GM13977 (cell line): ENCODE results near the gene PKD2L1.
"Not testable (repeated sequence)": the region's sequence is repeated elsewhere in the genome, so short reads cannot be mapped to it uniquely, and the experiment has no call there.

ENCODE experiments used
- DNase-seq: peaks from one replicate; pipeline ENCODE4 v3.0.0; 2012; ENCODE audit warnings: low spot score
- in situ Hi-C: fragments of 300-500 bp; cut with MboI; formaldehyde crosslinking; loops from one replicate; pipeline ENCODE4 v1.12.0; 2022; ENCODE audit warnings: low sequenced_read_pairs, low pct_unique_long_range_greater_than_20kb, mixed read lengths, inconsistent platforms; ENCODE audit not compliant: unreplicated experiment
- TF ChIP-seq, protein P1 (sequence below): IDR thresholded peaks from 2 replicates; pipeline ENCODE4 v1.5.1; 2012; ENCODE audit warnings: mild to moderate bottlenecking, control low read depth; ENCODE audit not compliant: insufficient read depth; ENCODE audit errors: extremely low read depth, missing control alignments

Gene PKD2L1

DNA sequence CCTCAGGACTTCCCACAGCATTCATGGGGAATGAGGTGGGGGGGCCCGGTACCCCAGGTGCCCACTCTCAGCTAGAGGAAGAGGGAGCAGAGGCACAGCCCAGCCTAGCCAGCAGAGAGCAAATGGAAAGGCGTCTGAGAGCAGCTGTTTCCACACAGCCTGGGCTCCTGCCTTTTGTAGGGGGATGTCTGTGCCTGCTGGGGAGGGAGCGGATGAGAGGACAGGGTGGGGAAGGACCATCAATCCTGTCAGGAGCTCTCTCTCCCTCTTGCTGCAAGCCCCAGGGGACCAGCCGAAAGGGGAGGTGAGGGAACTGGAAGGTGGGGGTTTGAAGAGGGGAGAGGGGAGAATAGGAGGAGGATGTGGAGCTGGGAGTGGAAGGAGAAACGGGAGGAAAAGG is at the start of gene PKD2L1:
TSS of gene PKD2L1 (minus strand) at position 150 of the 400 bp plus-strand sequence. CDS start at position 25, 125 bp downstream.
- DNase-seq, result no peak
- TF ChIP-seq, protein P1, sequence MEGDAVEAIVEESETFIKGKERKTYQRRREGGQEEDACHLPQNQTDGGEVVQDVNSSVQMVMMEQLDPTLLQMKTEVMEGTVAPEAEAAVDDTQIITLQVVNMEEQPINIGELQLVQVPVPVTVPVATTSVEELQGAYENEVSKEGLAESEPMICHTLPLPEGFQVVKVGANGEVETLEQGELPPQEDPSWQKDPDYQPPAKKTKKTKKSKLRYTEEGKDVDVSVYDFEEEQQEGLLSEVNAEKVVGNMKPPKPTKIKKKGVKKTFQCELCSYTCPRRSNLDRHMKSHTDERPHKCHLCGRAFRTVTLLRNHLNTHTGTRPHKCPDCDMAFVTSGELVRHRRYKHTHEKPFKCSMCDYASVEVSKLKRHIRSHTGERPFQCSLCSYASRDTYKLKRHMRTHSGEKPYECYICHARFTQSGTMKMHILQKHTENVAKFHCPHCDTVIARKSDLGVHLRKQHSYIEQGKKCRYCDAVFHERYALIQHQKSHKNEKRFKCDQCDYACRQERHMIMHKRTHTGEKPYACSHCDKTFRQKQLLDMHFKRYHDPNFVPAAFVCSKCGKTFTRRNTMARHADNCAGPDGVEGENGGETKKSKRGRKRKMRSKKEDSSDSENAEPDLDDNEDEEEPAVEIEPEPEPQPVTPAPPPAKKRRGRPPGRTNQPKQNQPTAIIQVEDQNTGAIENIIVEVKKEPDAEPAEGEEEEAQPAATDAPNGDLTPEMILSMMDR, result no peak
- in situ Hi-C loops, result loop anchor here (10.0 kb wide), 1 partner anchor 185 kb away; the partner anchor contains the start of gene SEC31B

DNA sequence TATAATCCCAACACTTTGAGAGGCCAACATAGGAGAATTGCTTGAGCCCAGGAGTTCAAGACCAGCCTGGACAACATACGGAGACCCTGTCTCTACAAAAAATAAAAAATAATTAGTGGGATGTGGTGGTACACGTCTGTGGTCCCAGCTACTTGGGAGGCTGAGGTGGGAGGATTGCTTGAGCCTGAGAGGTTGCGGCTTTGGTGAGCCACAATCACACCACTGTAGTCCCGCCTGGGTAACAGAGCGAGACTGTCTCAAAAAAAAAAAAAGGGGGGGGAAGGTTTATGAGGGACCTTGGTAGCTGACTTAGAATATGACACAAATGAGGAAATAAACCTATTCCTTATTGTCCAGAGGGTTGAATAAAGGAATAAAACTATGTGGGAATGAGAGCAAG is 47.8 kb upstream of the PKD2L1 start:
- DNase-seq, result peak; percentile 14
- TF ChIP-seq, protein P1, result no peak
- in situ Hi-C loops, result no loop called here

GRCh38 chr10:100376656-100377055 is 46.6 kb upstream of the PKD2L1 start:
- DNase-seq, in situ Hi-C loops: not testable (repeated sequence)

GRCh38 chr10:100374677-100375353 is 44.8 kb upstream of the PKD2L1 start:
- DNase-seq, in situ Hi-C loops: not testable (repeated sequence)

DNA sequence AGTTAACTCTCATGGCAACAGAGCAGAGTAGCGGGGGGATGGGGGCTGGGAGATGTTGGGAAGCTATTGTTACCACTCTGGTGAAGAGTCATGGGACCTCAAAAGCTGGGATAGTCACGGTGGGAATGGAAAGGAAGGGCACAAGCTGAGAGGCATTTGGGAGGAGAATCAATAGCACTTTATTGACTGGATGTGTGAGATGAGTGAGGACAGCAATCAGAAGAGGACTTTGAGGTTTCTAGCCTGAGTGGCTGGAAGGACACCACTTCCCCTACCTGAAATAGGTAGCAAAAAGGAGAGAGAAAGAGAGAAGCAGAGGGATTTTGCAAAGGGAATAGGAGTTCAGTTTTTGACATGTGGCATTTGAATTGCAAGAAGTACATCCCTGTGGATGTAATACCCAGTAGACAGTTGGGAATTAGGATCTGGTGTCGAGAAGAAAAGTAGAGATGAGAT is 44.2 kb upstream of the PKD2L1 start:
- in situ Hi-C loops, result no loop called here
- no peak for DNase-seq
- TF ChIP-seq, protein P1, result no peak

GRCh38 chr10:100373298-100374199 is 43.5 kb upstream of the PKD2L1 start:
- DNase-seq, result peak; percentile 89
- in situ Hi-C loops, result no loop called here
- TF ChIP-seq, protein P1, result no peak

GRCh38 chr10:100372415-100373297 is 42.6 kb upstream of the PKD2L1 start:
- in situ Hi-C loops, result no loop called here
- DNase-seq, result no peak
- TF ChIP-seq, protein P1, result no peak
